Activated T-cell treated with anti-CD3 and anti-CD28 coated beads for 4 hours (primary cell): ENCODE measurements around the gene DUOXA1.

Source experiments
- DNase-seq: peaks from one replicate; pipeline ENCODE4 v3.0.0-alpha.2; 2020

Gene DUOXA1

GRCh38 chr15:45129651-45130129 lies at the start of gene DUOXA1, which contains the start of gene DUOX1:
TSS of gene DUOXA1 (minus strand) at chr15:45129879. CDS start at chr15:45123014, 6,865 bp downstream.
TSS of gene DUOX1 (plus strand) at chr15:45129994. CDS start at chr15:45131967, 1,973 bp downstream.
- DNase-seq = no peak

- DNase-seq = no peak
Observed at GRCh38 chr15:45177285-45177684, 47.6 kb upstream of the DUOXA1 start.

DNA sequence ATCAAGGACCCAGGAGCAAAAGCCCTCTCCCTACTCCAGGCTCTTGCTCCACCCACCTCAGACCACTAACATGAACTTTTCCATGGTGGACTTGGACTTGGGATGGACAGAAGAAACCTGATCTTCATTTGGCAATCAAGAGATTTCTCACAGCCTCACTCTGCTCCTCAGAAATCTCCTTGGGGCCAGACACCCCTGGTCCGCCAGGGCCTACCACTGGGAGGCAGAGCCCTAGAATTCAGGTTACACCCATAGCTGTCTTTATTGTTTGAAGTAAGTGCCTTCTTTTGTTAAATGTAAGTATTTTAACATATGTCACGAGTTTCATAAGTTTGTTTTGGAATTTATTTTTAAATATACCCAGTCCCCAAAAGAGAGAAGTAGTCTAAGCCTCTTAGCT lies 44.9 kb upstream of the DUOXA1 start:
- DNase-seq = no peak

- no peak for DNase-seq
Observed at GRCh38 chr15:45174069-45174468, 44.4 kb upstream of the DUOXA1 start.

DNA sequence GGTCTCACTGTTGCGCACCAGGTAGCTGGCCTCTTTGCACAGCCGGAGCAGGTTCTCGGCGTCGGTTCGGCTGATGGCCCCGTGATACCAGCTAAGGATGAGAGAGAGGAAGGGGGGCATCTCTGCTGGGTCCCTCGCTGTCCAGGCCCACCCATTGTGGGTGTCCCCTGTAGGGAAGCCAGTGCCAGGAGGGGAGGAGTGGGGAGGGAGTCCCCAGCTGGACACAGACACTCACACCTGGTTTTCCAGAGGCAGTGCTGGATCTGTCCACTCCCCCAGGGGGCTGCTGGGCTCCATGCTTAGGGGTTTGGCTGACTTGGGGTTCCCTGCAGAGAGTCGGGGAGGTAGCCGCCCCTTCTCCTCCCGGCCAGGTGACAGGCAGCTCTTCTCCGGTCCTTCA lies 42.2 kb upstream of the DUOXA1 start:
- no peak for DNase-seq

GRCh38 chr15:45169608-45170480 lies 40.2 kb upstream of the DUOXA1 start:
- no peak for DNase-seq

DNA sequence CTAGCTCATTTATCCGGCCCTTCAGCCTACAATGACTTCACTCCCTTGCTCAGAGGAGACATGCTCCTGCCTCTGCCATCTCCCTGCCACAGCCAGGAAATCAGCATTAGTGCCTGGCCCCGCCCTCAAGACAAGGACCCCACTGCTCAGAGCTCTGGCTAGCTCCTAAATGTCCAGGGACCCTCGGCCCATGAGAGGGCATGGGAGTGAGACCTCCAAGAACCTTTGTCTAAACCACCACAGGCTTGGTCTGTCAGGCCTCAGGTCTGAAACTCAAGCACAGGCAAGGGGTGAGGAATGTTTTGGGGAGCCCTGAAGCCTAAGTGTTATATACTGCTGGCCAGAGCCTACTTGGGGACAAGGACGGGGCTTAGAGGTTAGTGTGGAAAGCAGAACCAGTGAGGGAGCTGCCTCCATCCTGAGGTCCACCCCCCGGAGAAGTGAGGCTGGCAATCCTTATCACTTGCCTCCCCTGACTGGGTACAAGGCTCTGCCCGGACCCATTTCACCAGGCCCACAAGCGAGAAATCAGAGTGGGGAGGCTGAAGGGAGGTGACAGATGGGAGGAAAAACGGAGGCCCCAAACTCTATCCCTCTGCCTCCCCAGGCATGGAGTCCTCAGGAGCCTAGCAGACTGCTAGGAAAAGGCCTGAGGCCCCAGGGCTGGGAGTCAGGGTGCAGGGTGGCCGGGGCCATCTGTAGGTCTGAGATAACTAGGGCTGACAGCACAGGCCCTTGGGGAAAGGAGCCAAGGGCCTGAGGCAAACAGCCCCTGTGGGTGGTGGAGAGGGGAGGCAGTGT lies 39.3 kb upstream of the DUOXA1 start:
- no peak for DNase-seq

DNA sequence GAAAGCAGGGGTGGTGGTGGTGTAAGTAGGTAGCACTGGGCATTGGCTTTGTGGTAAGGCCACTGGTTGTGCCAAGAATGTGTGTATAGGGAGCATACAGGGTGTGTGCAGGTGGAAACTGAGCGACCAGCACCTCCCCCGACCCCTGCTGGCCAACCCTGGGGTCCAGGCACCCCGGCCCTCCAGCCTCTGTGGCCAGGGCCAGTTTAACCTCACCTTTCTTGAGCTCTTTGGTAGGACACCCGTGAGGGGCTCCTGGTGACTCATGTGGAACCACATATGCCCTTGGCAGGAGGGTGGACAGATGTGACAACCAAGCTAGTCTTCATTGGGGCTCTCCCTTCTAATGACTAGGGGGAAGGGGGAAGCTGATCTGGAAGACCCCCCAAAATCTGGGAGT lies 38.6 kb upstream of the DUOXA1 start:
- no peak for DNase-seq

DNA sequence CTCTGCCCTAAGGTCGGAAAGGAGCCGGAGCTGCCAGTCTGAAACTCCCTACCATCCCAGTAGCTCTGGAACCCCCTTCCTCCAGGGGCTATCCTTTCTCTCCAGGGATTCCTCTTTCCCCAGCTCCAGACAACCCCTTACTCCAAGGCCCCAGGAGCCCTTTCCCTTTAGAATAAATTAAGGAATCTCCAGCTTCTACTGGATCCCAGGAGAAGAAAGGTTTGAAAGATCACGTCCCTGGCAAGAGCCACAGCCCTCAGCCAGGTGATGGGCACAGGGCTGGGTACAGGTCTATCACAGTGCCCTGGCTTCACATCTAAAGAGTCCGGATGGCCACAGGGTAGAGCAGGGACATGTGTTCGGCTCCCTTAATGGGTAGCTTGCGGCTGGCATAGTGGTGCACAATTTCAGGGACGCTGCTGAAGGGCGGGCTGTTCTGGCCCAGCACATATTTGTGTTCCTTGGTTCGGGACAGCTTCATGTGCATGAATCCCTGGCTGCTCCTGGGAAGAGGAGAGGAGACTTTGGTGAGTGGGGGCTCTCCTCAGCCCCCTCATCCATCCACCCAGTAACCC lies 38.0 kb upstream of the DUOXA1 start:
- DNase-seq = no peak

DNA sequence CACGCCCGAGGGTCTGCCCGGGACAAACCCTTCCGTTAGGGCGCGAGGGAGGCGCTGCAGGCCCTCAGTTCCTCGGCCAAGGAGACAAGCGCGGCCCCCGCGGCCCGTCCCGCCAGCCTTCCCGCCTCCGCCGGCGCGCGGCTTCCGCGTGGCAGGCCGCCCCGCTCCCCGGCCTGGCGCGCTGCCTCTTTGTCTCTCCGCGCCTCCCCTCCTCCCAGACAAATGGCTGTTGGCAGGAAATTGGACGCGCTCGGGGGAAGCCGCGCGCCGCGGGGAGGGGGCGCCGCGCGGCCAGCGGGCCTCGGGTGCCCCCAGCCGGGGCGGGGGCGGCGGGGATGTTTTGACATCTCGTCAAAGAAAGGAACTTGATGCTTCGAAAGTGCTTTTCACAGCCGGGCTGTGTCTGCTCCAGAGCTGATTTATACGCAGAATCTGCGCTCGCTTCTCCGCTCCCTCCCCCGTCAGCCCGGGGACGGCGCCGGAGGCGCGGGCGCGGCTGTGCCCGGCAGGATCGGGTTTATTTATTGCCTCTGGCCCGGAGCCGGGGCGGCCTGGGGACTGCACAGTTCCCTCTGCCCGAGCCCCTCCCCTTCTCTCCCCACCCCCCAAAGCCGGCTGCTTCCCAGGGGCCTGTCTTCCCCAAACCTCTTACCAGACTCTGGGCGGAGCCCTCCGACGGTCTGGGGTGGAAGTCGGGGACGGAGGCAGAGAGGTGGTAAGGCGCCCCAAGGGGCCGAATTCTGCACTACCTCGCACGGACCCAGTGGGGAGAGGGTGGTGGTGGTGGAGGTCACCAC lies 37.4 kb upstream of the DUOXA1 start:
- DNase-seq = peak; percentile 65

DNA sequence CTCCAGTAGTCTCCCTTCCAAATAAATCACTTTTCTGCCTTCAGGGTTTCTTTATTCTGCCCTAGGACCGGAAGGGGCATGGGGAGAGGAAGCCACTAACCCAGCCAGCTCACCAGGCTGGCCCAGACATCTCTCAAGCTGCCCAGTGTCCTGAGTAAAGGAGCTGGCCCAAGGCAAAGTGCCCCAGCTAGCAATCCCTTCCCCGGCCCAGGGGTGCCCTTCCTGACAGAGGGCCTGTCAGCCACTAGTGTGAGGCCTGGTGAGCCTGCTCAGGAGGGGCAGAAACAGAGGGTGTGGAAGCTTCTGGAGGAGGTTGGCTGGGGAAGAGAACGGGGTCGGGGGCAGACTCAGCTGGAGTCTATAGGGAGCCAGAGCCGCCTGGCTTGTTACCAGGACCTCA lies 35.9 kb upstream of the DUOXA1 start:
- no peak for DNase-seq

- DNase-seq = no peak
Observed at GRCh38 chr15:45164914-45165313, 35.2 kb upstream of the DUOXA1 start.

GRCh38 chr15:45163508-45163856 lies 33.8 kb upstream of the DUOXA1 start:
- DNase-seq = no peak

DNA sequence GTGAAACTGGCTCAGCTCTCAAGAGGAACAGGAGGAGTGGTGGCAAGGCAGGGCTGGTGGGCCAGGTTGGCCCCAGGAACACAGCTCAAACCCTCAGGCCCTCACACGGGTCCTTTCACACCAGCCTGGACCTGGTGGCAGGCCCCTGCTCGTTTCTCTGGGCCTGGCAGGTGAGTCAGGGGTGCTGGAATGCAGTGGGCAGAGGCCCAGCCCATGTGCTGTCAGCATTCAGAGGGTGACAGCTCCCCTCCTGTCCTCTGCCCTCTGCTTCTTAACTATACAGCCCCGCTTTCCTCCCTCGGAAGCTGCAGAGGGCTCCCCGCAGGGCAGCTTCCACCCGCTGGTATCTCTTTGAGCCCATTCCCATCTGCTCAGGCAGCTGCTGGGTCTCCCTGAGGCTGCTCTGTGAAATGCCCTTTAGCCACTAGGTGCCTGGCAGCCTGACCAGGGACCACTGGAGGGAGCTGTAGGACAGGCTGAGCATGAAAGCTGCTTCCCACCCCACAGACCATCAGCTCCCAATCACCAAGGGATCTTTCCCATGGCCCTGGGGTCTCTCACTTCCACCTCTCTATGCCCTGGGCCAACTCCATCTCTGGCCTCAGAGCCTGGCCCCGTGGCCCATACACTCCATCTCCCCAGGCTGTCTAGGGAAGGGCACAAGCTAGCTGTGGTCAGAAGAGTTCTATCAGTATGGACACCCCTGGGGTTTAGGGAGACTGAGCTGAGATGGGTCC lies 33.3 kb upstream of the DUOXA1 start:
- peak; percentile 49 for DNase-seq

GRCh38 chr15:45161666-45162065 lies 32.0 kb upstream of the DUOXA1 start:
- DNase-seq = no peak

DNA sequence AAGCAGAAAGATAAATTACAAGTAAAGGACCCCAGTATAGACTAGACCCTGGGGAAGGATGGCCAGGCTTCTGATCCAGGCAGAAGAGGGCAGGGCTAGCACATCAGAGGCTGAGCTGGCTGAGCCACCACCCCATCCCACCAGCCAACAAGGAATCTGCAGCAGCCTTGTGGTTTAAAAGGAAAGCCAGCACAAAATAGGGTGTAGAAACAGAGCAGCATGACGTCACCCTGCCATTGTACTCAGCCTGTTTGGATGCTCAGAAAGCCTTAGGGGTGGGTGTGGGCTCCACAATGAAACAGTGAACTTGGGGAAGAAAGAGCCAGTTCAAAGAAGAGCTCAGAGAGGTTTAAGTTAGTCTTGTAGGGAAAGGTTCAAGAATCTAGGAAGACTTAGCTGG lies 28.3 kb upstream of the DUOXA1 start:
- no peak for DNase-seq

GRCh38 chr15:45156744-45157455 lies 27.2 kb upstream of the DUOXA1 start:
- no peak for DNase-seq

DNA sequence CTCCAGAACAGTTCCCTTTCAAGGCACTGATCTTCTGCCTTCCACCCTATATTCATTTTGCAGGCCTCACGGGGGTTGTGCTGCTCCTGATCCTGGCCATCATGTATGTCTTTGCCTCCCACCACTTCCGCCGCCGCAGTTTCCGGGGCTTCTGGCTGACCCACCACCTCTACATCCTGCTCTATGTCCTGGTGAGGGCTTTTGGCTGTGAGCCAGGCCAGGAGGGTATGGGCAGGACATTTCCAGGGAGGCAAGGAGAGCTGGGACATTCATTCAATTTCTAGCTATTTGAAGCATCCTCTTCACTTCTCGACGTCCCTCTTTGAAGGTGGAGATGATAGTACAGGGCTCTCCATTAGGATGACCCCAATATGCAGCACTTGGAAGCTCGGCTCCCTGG lies 26.1 kb upstream of the DUOXA1 start:
- DNase-seq = no peak

GRCh38 chr15:45151998-45152828 lies 22.5 kb upstream of the DUOXA1 start:
- no peak for DNase-seq

- no peak for DNase-seq
Observed at GRCh38 chr15:45150997-45151396, 21.3 kb upstream of the DUOXA1 start.
